ENCODE data around the gene ACSM5. TPM values are rescaled to one million over a fixed set of nuclear protein-coding genes. Genes with fewer than 3 reads are reported as not detected.
"Not testable (repeated sequence)": the region's sequence is repeated elsewhere in the genome, so short reads cannot be mapped to it uniquely, and the experiment has no call there.

ACSM5 gene
- total and polyA plus RNA-seq, 4 donors: 4.2 to 240 (median 156) TPM

DNA sequence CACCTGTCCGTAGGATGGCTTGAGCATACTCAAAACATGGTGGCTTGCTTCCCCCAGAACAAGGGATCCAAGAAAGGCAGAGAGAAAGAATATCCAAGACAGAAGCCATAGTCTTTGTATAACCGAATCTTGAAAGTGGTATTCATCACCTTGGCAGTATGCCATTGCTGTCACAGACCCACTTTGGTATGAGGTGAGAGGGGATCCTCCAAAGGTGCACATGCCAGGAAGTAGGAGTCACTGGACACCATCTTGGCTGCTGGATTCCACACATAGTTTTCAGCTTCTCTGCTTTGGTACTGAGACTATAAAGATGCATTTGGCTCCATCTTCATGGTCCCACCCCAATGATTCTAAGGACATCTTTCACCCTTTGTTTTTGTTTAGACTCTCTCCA, 18.1 kb downstream of the ACSM5 start:
- H3K4me1 ChIP-seq (ENCODE audit: control insufficient read depth in 4 of 4, insufficient read depth in 4 of 4, low read length in 3 of 4): peaks cover 4 to 55% (median 29%) of the 10 kb centered on the region in 4 donors
- WGBS: 54% methylated on average over 2 of the region's 2 CpGs

GRCh38 chr16:20429499-20429898, 20.2 kb downstream of the ACSM5 start:
- H3K27me3 ChIP-seq (ENCODE audit: control insufficient read depth in 4 of 4, insufficient read depth in 4 of 4, low read length in 3 of 4); H3K9ac ChIP-seq (ENCODE audit: low read depth in 1 of 2, low read length in 2 of 2); H3K9me3 ChIP-seq (ENCODE audit: control insufficient read depth in 4 of 4, low read length in 3 of 4); DNase-seq (ENCODE audit: low spot score); H3K36me3 ChIP-seq (ENCODE audit: control insufficient read depth in 4 of 4, insufficient read depth in 3 of 4, low read depth in 1 of 4, low read length in 3 of 4); H3K4me3 ChIP-seq (ENCODE audit: low read depth in 1 of 3, low read length in 3 of 3): not testable (repeated sequence)
- WGBS: 91% methylated on average over 7 of the region's 7 CpGs
- Histone ChIP-seq H3K4me1 (ENCODE audit: control insufficient read depth in 4 of 4, insufficient read depth in 4 of 4, low read length in 3 of 4) (peaks cover 2 to 39% (median 15%) of the 10 kb centered on the region in 4 donors), H3K27ac (ENCODE audit: low read depth in 1 of 2, low read length in 2 of 2) (peak overlapping the region in 1 of 2 donors; percentile 42)

More for the DNA sequence above, 18.1 kb downstream of the ACSM5 start:
- TF ChIP-seq YY1 (IDR thresholded peaks at IDR 0.05): peak; percentile 1
- not testable (repeated sequence) for H3K9me3 ChIP-seq (ENCODE audit: control insufficient read depth in 4 of 4, low read length in 3 of 4); H3K27me3 ChIP-seq (ENCODE audit: control insufficient read depth in 4 of 4, insufficient read depth in 4 of 4, low read length in 3 of 4); DNase-seq (ENCODE audit: low spot score); H3K36me3 ChIP-seq (ENCODE audit: control insufficient read depth in 4 of 4, insufficient read depth in 3 of 4, low read depth in 1 of 4, low read length in 3 of 4); H3K4me3 ChIP-seq (ENCODE audit: low read depth in 1 of 3, low read length in 3 of 3)
- peak overlapping the region in 1 of 2 donors; percentile 31 for H3K9ac ChIP-seq (ENCODE audit: low read depth in 1 of 2, low read length in 2 of 2)
- peak overlapping the region; percentile 26 to 80 for H3K27ac ChIP-seq (ENCODE audit: low read depth in 1 of 2, low read length in 2 of 2)

- not testable (repeated sequence) for H3K9me3 ChIP-seq (ENCODE audit: control insufficient read depth in 4 of 4, low read length in 3 of 4); H3K4me3 ChIP-seq (ENCODE audit: low read depth in 1 of 3, low read length in 3 of 3); H3K27ac ChIP-seq (ENCODE audit: low read depth in 1 of 2, low read length in 2 of 2); H3K36me3 ChIP-seq (ENCODE audit: control insufficient read depth in 4 of 4, insufficient read depth in 3 of 4, low read depth in 1 of 4, low read length in 3 of 4); H3K27me3 ChIP-seq (ENCODE audit: control insufficient read depth in 4 of 4, insufficient read depth in 4 of 4, low read length in 3 of 4); DNase-seq (ENCODE audit: low spot score)
- peak overlapping the region in 1 of 2 donors; percentile 12 for H3K9ac ChIP-seq (ENCODE audit: low read depth in 1 of 2, low read length in 2 of 2)
- WGBS: 97% methylated on average over 1 of the region's 1 CpG
- H3K4me1 ChIP-seq (ENCODE audit: control insufficient read depth in 4 of 4, insufficient read depth in 4 of 4, low read length in 3 of 4): peaks cover 2 to 38% (median 14%) of the 10 kb centered on the region in 4 donors
Observed at GRCh38 chr16:20430480-20430879, 21.1 kb downstream of the ACSM5 start.

GRCh38 chr16:20430948-20431347, 21.6 kb downstream of the ACSM5 start:
- peak overlapping the region in 1 of 2 donors; percentile 7 for H3K27ac ChIP-seq (ENCODE audit: low read depth in 1 of 2, low read length in 2 of 2)
- 57% methylated on average over 11 of the region's 11 CpGs for WGBS
- H3K4me1 ChIP-seq (ENCODE audit: control insufficient read depth in 4 of 4, insufficient read depth in 4 of 4, low read length in 3 of 4): peaks cover 2 to 35% (median 13%) of the 10 kb centered on the region in 4 donors
- H3K27me3 ChIP-seq (ENCODE audit: control insufficient read depth in 4 of 4, insufficient read depth in 4 of 4, low read length in 3 of 4): no peaks in the 10 kb centered on the region
- no peak overlapping the region for H3K9ac ChIP-seq (ENCODE audit: low read depth in 1 of 2, low read length in 2 of 2)
- peaks cover 0 to 5% (median 3%) of the 10 kb centered on the region in 4 donors for H3K36me3 ChIP-seq (ENCODE audit: control insufficient read depth in 4 of 4, insufficient read depth in 3 of 4, low read depth in 1 of 4, low read length in 3 of 4)
- DNase-seq (ENCODE audit: low spot score): no peak
- no peaks in the 10 kb centered on the region for H3K9me3 ChIP-seq (ENCODE audit: control insufficient read depth in 4 of 4, low read length in 3 of 4)
- TF ChIP-seq RXRA (IDR thresholded peaks at IDR 0.05) (no peak), GABPA (IDR thresholded peaks at IDR 0.05 in 1 of 2, conservative IDR thresholded peaks at IDR 0.05 in 1 of 2) (no peak), NR2F2 (IDR thresholded peaks at IDR 0.05) (no peak), HNF4G (IDR thresholded peaks at IDR 0.05) (no peak), MAX (IDR thresholded peaks at IDR 0.05) (no peak), YY1 (IDR thresholded peaks at IDR 0.05) (no peak), FOXA2 (IDR thresholded peaks at IDR 0.05) (no peak), SP1 (IDR thresholded peaks at IDR 0.05) (no peak), CTCF (IDR thresholded peaks at IDR 0.05; ENCODE audit: low read depth, low read length, missing input control) (no peak), HNF4A (conservative IDR thresholded peaks at IDR 0.05) (no peak)
- TF ChIP-seq, protein P1, sequence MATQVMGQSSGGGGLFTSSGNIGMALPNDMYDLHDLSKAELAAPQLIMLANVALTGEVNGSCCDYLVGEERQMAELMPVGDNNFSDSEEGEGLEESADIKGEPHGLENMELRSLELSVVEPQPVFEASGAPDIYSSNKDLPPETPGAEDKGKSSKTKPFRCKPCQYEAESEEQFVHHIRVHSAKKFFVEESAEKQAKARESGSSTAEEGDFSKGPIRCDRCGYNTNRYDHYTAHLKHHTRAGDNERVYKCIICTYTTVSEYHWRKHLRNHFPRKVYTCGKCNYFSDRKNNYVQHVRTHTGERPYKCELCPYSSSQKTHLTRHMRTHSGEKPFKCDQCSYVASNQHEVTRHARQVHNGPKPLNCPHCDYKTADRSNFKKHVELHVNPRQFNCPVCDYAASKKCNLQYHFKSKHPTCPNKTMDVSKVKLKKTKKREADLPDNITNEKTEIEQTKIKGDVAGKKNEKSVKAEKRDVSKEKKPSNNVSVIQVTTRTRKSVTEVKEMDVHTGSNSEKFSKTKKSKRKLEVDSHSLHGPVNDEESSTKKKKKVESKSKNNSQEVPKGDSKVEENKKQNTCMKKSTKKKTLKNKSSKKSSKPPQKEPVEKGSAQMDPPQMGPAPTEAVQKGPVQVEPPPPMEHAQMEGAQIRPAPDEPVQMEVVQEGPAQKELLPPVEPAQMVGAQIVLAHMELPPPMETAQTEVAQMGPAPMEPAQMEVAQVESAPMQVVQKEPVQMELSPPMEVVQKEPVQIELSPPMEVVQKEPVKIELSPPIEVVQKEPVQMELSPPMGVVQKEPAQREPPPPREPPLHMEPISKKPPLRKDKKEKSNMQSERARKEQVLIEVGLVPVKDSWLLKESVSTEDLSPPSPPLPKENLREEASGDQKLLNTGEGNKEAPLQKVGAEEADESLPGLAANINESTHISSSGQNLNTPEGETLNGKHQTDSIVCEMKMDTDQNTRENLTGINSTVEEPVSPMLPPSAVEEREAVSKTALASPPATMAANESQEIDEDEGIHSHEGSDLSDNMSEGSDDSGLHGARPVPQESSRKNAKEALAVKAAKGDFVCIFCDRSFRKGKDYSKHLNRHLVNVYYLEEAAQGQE (IDR thresholded peaks at IDR 0.05): no peak
- H3K4me3 ChIP-seq (ENCODE audit: low read depth in 1 of 3, low read length in 3 of 3): no peak overlapping the region

DNA sequence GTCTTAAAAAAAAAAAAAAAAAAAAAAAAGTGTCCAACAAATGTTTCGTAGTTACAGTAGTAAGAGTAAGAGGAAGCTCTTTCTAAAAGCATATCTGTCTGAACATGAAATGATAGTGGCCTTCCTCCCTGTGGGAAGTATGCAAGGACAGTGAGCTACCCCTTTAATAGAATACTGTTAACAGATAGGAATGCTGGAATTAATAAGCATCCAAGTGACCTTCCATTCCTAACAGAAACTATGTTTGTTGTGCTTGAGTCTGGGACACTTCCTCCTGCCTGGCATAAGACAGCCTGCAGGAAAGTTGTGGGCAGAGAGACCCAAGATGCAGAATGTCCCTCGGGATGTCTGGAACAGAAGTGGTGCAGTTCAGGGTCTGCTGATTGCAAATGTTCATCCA, 29.6 kb downstream of the ACSM5 start:
- not testable (repeated sequence) for H3K27me3 ChIP-seq (ENCODE audit: control insufficient read depth in 4 of 4, insufficient read depth in 4 of 4, low read length in 3 of 4); H3K4me3 ChIP-seq (ENCODE audit: low read depth in 1 of 3, low read length in 3 of 3); H3K9ac ChIP-seq (ENCODE audit: low read depth in 1 of 2, low read length in 2 of 2); DNase-seq (ENCODE audit: low spot score); H3K36me3 ChIP-seq (ENCODE audit: control insufficient read depth in 4 of 4, insufficient read depth in 3 of 4, low read depth in 1 of 4, low read length in 3 of 4); H3K9me3 ChIP-seq (ENCODE audit: control insufficient read depth in 4 of 4, low read length in 3 of 4)
- peak overlapping the region in 1 of 2 donors; percentile 73 for H3K27ac ChIP-seq (ENCODE audit: low read depth in 1 of 2, low read length in 2 of 2)
- 66% methylated on average over 2 of the region's 2 CpGs for WGBS
- peaks cover 2 to 21% (median 9%) of the 10 kb centered on the region in 4 donors for H3K4me1 ChIP-seq (ENCODE audit: control insufficient read depth in 4 of 4, insufficient read depth in 4 of 4, low read length in 3 of 4)
